ENCODE measurements around the gene WASHC3. TPM values are rescaled to one million over a fixed set of nuclear protein-coding genes. Genes with fewer than 3 reads are reported as not detected.

Gene WASHC3
- total and polyA plus RNA-seq, 2 experiments from 2014 or later, result 59.8 to 66.8 TPM

- H3K79me2 ChIP-seq, result no peaks in the 10 kb centered on the region
- no peak overlapping the region for H3K4me3 ChIP-seq
- no peak overlapping the region for H3K4me2 ChIP-seq
- H3K4me1 ChIP-seq (ENCODE audit: insufficient read depth), result peaks cover 1% of the 10 kb centered on the region
- H3K27me3 ChIP-seq, result no peaks in the 10 kb centered on the region
- DNase-seq (ENCODE audit: low spot score), result no peak
- 94% methylated on average over 1 of the region's 1 CpG for WGBS (ENCODE audit: low lambda C conversion rate, missing lambda C conversion rate)
- H3K36me3 ChIP-seq (replicated peaks; ENCODE audit: insufficient read depth, low read depth), result no peaks in the 10 kb centered on the region
- H3K9me2 ChIP-seq (replicated peaks; ENCODE audit: insufficient read depth), result no peaks in the 10 kb centered on the region
- H2AFZ ChIP-seq, result no peak overlapping the region
- H3K9me3 ChIP-seq (ENCODE audit: low read depth), result no peaks in the 10 kb centered on the region
- no peak overlapping the region for H3K27ac ChIP-seq
- TF ChIP-seq EZH2phosphoT487 (IDR thresholded peaks at IDR 0.05; ENCODE audit: low read depth, severe bottlenecking, unreplicated experiment) (no peak), CTCF (IDR thresholded peaks at IDR 0.05; ENCODE audit: poor library complexity) (no peak), EZH2 (IDR thresholded peaks at IDR 0.05; ENCODE audit: borderline replicate concordance) (no peak)
- no peaks in the 10 kb centered on the region for H4K20me1 ChIP-seq (ENCODE audit: insufficient read depth, poor library complexity, severe bottlenecking)
These were observed 45.3 kb downstream of the WASHC3 start for GRCh38 chr12:102016472-102016871.

- TF ChIP-seq EZH2 (IDR thresholded peaks at IDR 0.05; ENCODE audit: borderline replicate concordance) (no peak), CTCF (IDR thresholded peaks at IDR 0.05; ENCODE audit: poor library complexity) (no peak), EZH2phosphoT487 (IDR thresholded peaks at IDR 0.05; ENCODE audit: low read depth, severe bottlenecking, unreplicated experiment) (no peak)
- H3K27me3 ChIP-seq, result no peaks in the 10 kb centered on the region
- no peak overlapping the region for H3K4me2 ChIP-seq
- H3K36me3 ChIP-seq (replicated peaks; ENCODE audit: insufficient read depth, low read depth), result no peaks in the 10 kb centered on the region
- no peak for DNase-seq (ENCODE audit: low spot score)
- H4K20me1 ChIP-seq (ENCODE audit: insufficient read depth, poor library complexity, severe bottlenecking), result no peaks in the 10 kb centered on the region
- H3K79me2 ChIP-seq, result no peaks in the 10 kb centered on the region
- H3K9me3 ChIP-seq (ENCODE audit: low read depth), result no peaks in the 10 kb centered on the region
- no peak overlapping the region for H3K27ac ChIP-seq
- H2AFZ ChIP-seq, result no peak overlapping the region
- H3K9me2 ChIP-seq (replicated peaks; ENCODE audit: insufficient read depth), result no peaks in the 10 kb centered on the region
- no peak overlapping the region for H3K4me3 ChIP-seq
- H3K4me1 ChIP-seq (ENCODE audit: insufficient read depth), result no peaks in the 10 kb centered on the region
- WGBS (ENCODE audit: low lambda C conversion rate, missing lambda C conversion rate), result 89% methylated on average over 8 of the region's 8 CpGs
These were observed 51.4 kb downstream of the WASHC3 start for GRCh38 chr12:102010265-102010994.

- Histone ChIP-seq H3K27ac (no peak overlapping the region), H3K36me3 (replicated peaks; ENCODE audit: insufficient read depth, low read depth) (no peaks in the 10 kb centered on the region), H3K9me3 (ENCODE audit: low read depth) (no peaks in the 10 kb centered on the region), H3K4me3 (no peak overlapping the region), H3K4me1 (ENCODE audit: insufficient read depth) (no peaks in the 10 kb centered on the region), H3K27me3 (no peaks in the 10 kb centered on the region), H3K9me2 (replicated peaks; ENCODE audit: insufficient read depth) (no peaks in the 10 kb centered on the region), H3K79me2 (no peaks in the 10 kb centered on the region), H2AFZ (no peak overlapping the region), H3K4me2 (no peak overlapping the region), H4K20me1 (ENCODE audit: insufficient read depth, poor library complexity, severe bottlenecking) (no peaks in the 10 kb centered on the region)
- DNase-seq (ENCODE audit: low spot score), result no peak
- 98% methylated on average over 3 of the region's 3 CpGs for WGBS (ENCODE audit: low lambda C conversion rate, missing lambda C conversion rate)
- TF ChIP-seq EZH2phosphoT487 (IDR thresholded peaks at IDR 0.05; ENCODE audit: low read depth, severe bottlenecking, unreplicated experiment), result no peak
- no peak for TF ChIP-seq EZH2 (IDR thresholded peaks at IDR 0.05; ENCODE audit: borderline replicate concordance)
- no peak for TF ChIP-seq CTCF (IDR thresholded peaks at IDR 0.05; ENCODE audit: poor library complexity)
These were observed 52.0 kb downstream of the WASHC3 start for GRCh38 chr12:102009796-102010195.

Data from hepatocyte (in vitro differentiated cells).